GM23338 (cell line): ENCODE results near the gene PPFIA4. TPM values are rescaled to one million over a fixed set of nuclear protein-coding genes. Genes with fewer than 3 reads are reported as not detected.

ENCODE experiments used
- ATAC-seq: fragments of 200-7000 bp; cut with Tn5 transposase; 3 replicates; pipeline ENCODE4 v1.9.1; 2020
- DNase-seq: peaks from one replicate; pipeline ENCODE4 v3.0.0-alpha.2; 2015; ENCODE audit warnings: low spot score
- H2AFZ ChIP-seq: fragments of 200-600 bp; sonication (generic); 2 replicates; pipeline ENCODE4 v1.8.0; 2016; ENCODE audit warnings: antibody characterized with exemption, mild to moderate bottlenecking, moderate library complexity
- H3F3A ChIP-seq: fragments of 200-600 bp; sonication (generic); replicated peaks from 2 replicates; pipeline ENCODE4 v1.8.0; 2017; ENCODE audit warnings: antibody characterized with exemption, mixed run types, low read depth
- H3K27ac ChIP-seq: fragments of 200-600 bp; sonication (generic); 2 replicates; pipeline ENCODE4 v1.6.1; 2016; ENCODE audit warnings: low read depth
- H3K27me3 ChIP-seq: fragments of 200-600 bp; sonication (generic); 2 replicates; pipeline ENCODE4 v1.8.0; 2016; ENCODE audit warnings: mild to moderate bottlenecking, mixed run types, moderate library complexity; ENCODE audit not compliant: insufficient read depth
- H3K36me3 ChIP-seq: fragments of 200-600 bp; sonication (generic); 2 replicates; pipeline ENCODE4 v1.8.0; 2016; ENCODE audit warnings: mild to moderate bottlenecking; ENCODE audit not compliant: insufficient read depth
- H3K4me1 ChIP-seq: fragments of 200-600 bp; sonication (generic); 2 replicates; pipeline ENCODE4 v1.8.0; 2016; ENCODE audit warnings: mild to moderate bottlenecking, moderate library complexity; ENCODE audit not compliant: insufficient read depth
- H3K4me2 ChIP-seq: fragments of 200-600 bp; sonication (generic); 2 replicates; pipeline ENCODE4 v1.7.1; 2017; ENCODE audit warnings: mixed run types
- H3K4me3 ChIP-seq: fragments of 200-600 bp; sonication (generic); 2 replicates; pipeline ENCODE4 v1.6.1; 2016; ENCODE audit warnings: mixed run types
- H3K79me2 ChIP-seq: fragments of 200-600 bp; sonication (generic); replicated peaks from 2 replicates; pipeline ENCODE4 v1.8.0; 2017; ENCODE audit warnings: mild to moderate bottlenecking; ENCODE audit not compliant: insufficient read depth
- H3K9me2 ChIP-seq: fragments of 200-600 bp; sonication (generic); 2 replicates; pipeline ENCODE4 v1.8.0; 2017; ENCODE audit not compliant: insufficient read depth
- H4K20me1 ChIP-seq: fragments of 200-600 bp; sonication (generic); replicated peaks from 2 replicates; pipeline ENCODE4 v1.8.0; 2017; ENCODE audit warnings: mild to moderate bottlenecking; ENCODE audit not compliant: insufficient read depth
- H3K27ac Mint-ChIP-seq: 2 replicates; pipeline ENCODE4 v1.8.0; 2020; ENCODE audit warnings: inconsistent platforms, mild to moderate bottlenecking, moderate library complexity, mixed read lengths
- H3K27me3 Mint-ChIP-seq: 3 replicates; pipeline ENCODE4 v1.8.0; 2022; ENCODE audit warnings: low read depth, mild to moderate bottlenecking, moderate library complexity, mixed read lengths, inconsistent platforms; ENCODE audit not compliant: insufficient read depth, poor library complexity
- H3K36me3 Mint-ChIP-seq: 3 replicates; pipeline ENCODE4 v1.8.0; 2021; ENCODE audit warnings: low read depth, mild to moderate bottlenecking, inconsistent platforms, moderate library complexity, mixed read lengths
- H3K4me1 Mint-ChIP-seq: 3 replicates; pipeline ENCODE4 v1.8.0; 2020; ENCODE audit warnings: mild to moderate bottlenecking, inconsistent platforms, mixed read lengths
- H3K4me3 Mint-ChIP-seq: 3 replicates; pipeline ENCODE4 v1.8.0; 2021; ENCODE audit warnings: moderate library complexity, mild to moderate bottlenecking, inconsistent platforms, mixed read lengths
- H3K9me3 Mint-ChIP-seq: 3 replicates; pipeline ENCODE4 v1.8.0; 2020; ENCODE audit warnings: moderate library complexity, mild to moderate bottlenecking, inconsistent platforms, mixed read lengths
- CTCF ChIP-seq, 2 experiments: fragments of 200-600 bp in 1 of 2; sonication (generic) in 1 of 2; conservative IDR thresholded peaks; 2 replicates each; pipeline versions ENCODE4 v1.5.1 to v1.6.1; 2016 to 2017; ENCODE audit warnings: antibody characterized with exemption in 2 of 2, low read depth in 2 of 2, mild to moderate bottlenecking in 2 of 2, moderate library complexity in 1 of 2
- ETS1 ChIP-seq: IDR thresholded peaks from 2 replicates; pipeline ENCODE4 v1.6.1; 2016; ENCODE audit warnings: antibody characterized with exemption
- EZH2phosphoT487 ChIP-seq: fragments of 200-600 bp; sonication (generic); IDR thresholded peaks from one replicate; pipeline ENCODE4 v1.8.1; 2018; ENCODE audit warnings: antibody characterized with exemption; ENCODE audit not compliant: unreplicated experiment
- POLR2AphosphoS5 ChIP-seq: IDR thresholded peaks from 2 replicates; pipeline ENCODE4 v1.6.1; 2016; ENCODE audit warnings: antibody characterized with exemption, low read depth
- STAT1 ChIP-seq: IDR thresholded peaks from one replicate; pipeline ENCODE4 v1.6.1; 2016; ENCODE audit warnings: antibody characterized with exemption; ENCODE audit not compliant: unreplicated experiment
- ZNF114 ChIP-seq: fragments of 250-450 bp; sonication (Bioruptor Pico); IDR thresholded peaks from 2 replicates; pipeline ENCODE4 v1.5.0; 2020; ENCODE audit warnings: mild to moderate bottlenecking, moderate library complexity
- polyA plus RNA-seq: library from polyadenylated mRNA; unstranded; fragments of >200 nt; fragmentation: Nextera tagmentation; extraction: Ambion mirVana; gene quantifications from 2 replicates; pipeline ENCODE4 v1.2.1, GENCODE V29; 2016
- total RNA-seq: library from RNA; depleted of rRNA; stranded (reverse); fragments of >200 nt; shearing (Covaris generic); gene quantifications from 2 replicates; pipeline ENCODE4 v1.2.3, GENCODE V29; 2014

PPFIA4 gene
- total and polyA plus RNA-seq, 2 experiments from 2014 or later: 1.3 to 7.6 TPM

GRCh38 chr1:203045336-203045735 lies 19.0 kb downstream of the PPFIA4 start:
- Mint-ChIP-seq H3K4me3 (no peak overlapping the region), H3K36me3 (no peaks in the 10 kb centered on the region; the same call in 2 of the 3 replicates), H3K27ac (no peak overlapping the region; the same call in 1 of the 2 replicates), H3K4me1 (peaks cover 25% of the 10 kb centered on the region), H3K27me3 (peaks cover 18% of the 10 kb centered on the region), H3K9me3 (no peaks in the 10 kb centered on the region; the same call in 2 of the 3 replicates)
- H3K79me2 ChIP-seq: no peaks in the 10 kb centered on the region
- ATAC-seq (no peak), DNase-seq (no peak)
- H3K4me2 ChIP-seq: no peak overlapping the region
- no peaks in the 10 kb centered on the region for H3K9me2 ChIP-seq
- peaks cover 10% of the 10 kb centered on the region for H3K4me1 ChIP-seq
- no peak overlapping the region for H3K27ac ChIP-seq
- H3F3A ChIP-seq: no peaks in the 10 kb centered on the region
- H3K36me3 ChIP-seq: no peaks in the 10 kb centered on the region
- no peak overlapping the region for H3K4me3 ChIP-seq
- H2AFZ ChIP-seq: no peak overlapping the region
- no peak for TF ChIP-seq ZNF114 (CRISPR knock-in tag)
- no peaks in the 10 kb centered on the region for H3K27me3 ChIP-seq
- H4K20me1 ChIP-seq: no peaks in the 10 kb centered on the region

GRCh38 chr1:203045821-203046594 lies 19.7 kb downstream of the PPFIA4 start:
- H3K36me3 Mint-ChIP-seq: no peaks in the 10 kb centered on the region; the same call in 2 of the 3 replicates
- Histone ChIP-seq H4K20me1 (no peaks in the 10 kb centered on the region), H3K9me2 (no peaks in the 10 kb centered on the region), H3K27me3 (no peaks in the 10 kb centered on the region), H3K4me1 (peaks cover 10% of the 10 kb centered on the region), H3F3A (no peaks in the 10 kb centered on the region), H3K27ac (no peak overlapping the region), H3K4me2 (no peak overlapping the region), H3K36me3 (no peaks in the 10 kb centered on the region), H3K79me2 (no peaks in the 10 kb centered on the region), H3K4me3 (no peak overlapping the region), H2AFZ (no peak overlapping the region)
- DNase-seq (no peak), ATAC-seq (no peak)
- no peaks in the 10 kb centered on the region; the same call in 2 of the 3 replicates for H3K9me3 Mint-ChIP-seq
- TF ChIP-seq EZH2phosphoT487 (no peak), POLR2AphosphoS5 (no peak), STAT1 (no peak), CTCF (conservative IDR thresholded peaks at IDR 0.05; ENCODE audit: low read depth in 2 of 2) (no peak), ETS1 (no peak)
- no peak overlapping the region for H3K4me3 Mint-ChIP-seq
- H3K4me1 Mint-ChIP-seq: peaks cover 25% of the 10 kb centered on the region
- H3K27ac Mint-ChIP-seq: no peak overlapping the region
- H3K27me3 Mint-ChIP-seq: peaks cover 18% of the 10 kb centered on the region
